ENCODE data around the gene CD63. TPM values are rescaled to one million over a fixed set of nuclear protein-coding genes. Genes with fewer than 3 reads are reported as not detected.
A peak's percentile ranks its signal among the peaks of the same experiment; 100 is the strongest.

The CD63 gene
- total RNA-seq, 1 experiment from 2014 or later: 552 TPM

DNA sequence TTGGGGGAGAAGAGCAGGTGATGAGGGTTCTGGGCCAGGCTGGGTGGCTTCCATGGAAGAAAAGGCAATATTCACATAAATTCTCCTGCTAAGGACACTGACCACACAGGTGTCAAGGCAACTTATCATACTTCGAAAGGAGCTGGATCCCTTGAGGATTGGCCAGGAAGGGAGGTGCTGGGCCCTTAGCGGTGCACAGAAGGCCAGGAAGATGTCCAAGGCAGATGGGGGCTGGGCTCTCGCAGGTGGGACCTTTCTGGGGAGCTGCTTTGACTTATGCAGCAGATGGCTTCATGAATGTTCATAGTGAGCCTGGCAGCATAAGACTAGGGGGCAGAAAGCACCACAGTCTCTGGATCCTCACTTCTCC is 3.9 kb downstream of the CD63 start:
- intact Hi-C loops (cut with micrococcal nuclease): no loop called here
- Mint-ChIP-seq H3K36me3 (ENCODE audit: insufficient read depth, unreplicated experiment) (peaks cover 42% of the 10 kb centered on the region), H3K4me1 (ENCODE audit: insufficient read depth, unreplicated experiment) (peaks cover 14% of the 10 kb centered on the region), H3K27ac (ENCODE audit: low read depth, unreplicated experiment) (no peak overlapping the region), H3K4me3 (ENCODE audit: unreplicated experiment) (peak overlapping the region; percentile 3), H3K27me3 (ENCODE audit: insufficient read depth, unreplicated experiment) (no peaks in the 10 kb centered on the region), H3K9me3 (ENCODE audit: unreplicated experiment) (no peaks in the 10 kb centered on the region)
- DNase-seq (ENCODE audit: unreplicated experiment): no peak
- TF ChIP-seq CTCF (IDR thresholded peaks at IDR 0.05; ENCODE audit: unreplicated experiment): no peak
- ChIA-PET POLR2A (interaction anchor here (0.6 to 1.3 kb wide), 3 partner anchors 9 to 1293 kb away, joined by 3 to 5 read pairs (median 3); no protein-coding TSS in a partner anchor), CTCF (interaction anchor here (0.6 to 1.8 kb wide), 6 partner anchors 8 to 1325 kb away, joined by 3 to 10 read pairs (median 4); no protein-coding TSS in a partner anchor)
- BruUV-seq (replicated peaks): no TSS peak

DNA sequence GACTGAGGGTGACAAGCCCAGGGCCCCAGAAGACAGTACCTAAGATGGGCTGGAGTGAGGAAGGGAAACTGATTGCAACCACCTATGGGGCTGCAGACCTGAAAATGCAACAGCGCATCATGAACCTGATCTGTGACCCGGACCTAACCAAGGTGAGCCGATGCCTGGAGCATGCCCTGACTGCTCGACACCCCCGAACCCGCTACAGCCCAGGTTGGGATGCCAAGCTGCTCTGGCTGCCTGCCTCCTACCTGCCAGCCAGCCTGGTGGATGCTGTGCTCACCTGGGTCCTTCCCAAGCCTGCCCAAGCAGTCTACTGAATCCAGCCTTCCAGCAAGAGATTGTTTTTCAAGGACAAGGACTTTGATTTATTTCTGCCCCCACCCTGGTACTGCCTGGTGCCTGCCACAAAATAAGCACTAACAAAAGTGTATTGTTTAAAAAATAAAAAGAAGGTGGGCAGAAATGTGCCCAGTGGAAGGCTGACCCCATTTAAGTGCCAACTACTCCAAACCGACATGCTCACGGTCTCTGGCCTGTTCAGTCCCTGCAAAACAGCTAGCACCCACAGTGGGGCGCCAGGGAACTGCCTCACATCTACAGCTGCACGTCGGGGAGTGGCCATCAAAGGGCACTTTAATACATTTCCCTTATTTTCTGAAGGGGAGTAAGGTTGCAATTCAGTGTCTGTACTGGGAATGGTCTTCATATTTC is 4.4 kb downstream of the CD63 start:
- intact Hi-C loops (cut with micrococcal nuclease): no loop called here
- H3K9me3 Mint-ChIP-seq (ENCODE audit: unreplicated experiment): no peaks in the 10 kb centered on the region
- no peaks in the 10 kb centered on the region for H3K27me3 Mint-ChIP-seq (ENCODE audit: insufficient read depth, unreplicated experiment)
- peak overlapping the region; percentile 3 for H3K4me3 Mint-ChIP-seq (ENCODE audit: unreplicated experiment)
- H3K4me1 Mint-ChIP-seq (ENCODE audit: insufficient read depth, unreplicated experiment): peaks cover 8% of the 10 kb centered on the region
- peak; percentile 56 for TF ChIP-seq CTCF (IDR thresholded peaks at IDR 0.05; ENCODE audit: unreplicated experiment)
- BruUV-seq (replicated peaks): no TSS peak
- H3K27ac Mint-ChIP-seq (ENCODE audit: low read depth, unreplicated experiment): no peak overlapping the region
- POLR2A ChIA-PET: interaction anchor here (0.6 to 1.3 kb wide), 3 partner anchors 8 to 1292 kb away, joined by 3 to 5 read pairs (median 3); no protein-coding TSS in a partner anchor
- DNase-seq (ENCODE audit: unreplicated experiment): peak; percentile 70
- CTCF ChIA-PET: interaction anchor here (0.6 to 1.8 kb wide), 5 partner anchors 8 to 668 kb away, joined by 3 to 10 read pairs (median 5); no protein-coding TSS in a partner anchor
- H3K36me3 Mint-ChIP-seq (ENCODE audit: insufficient read depth, unreplicated experiment): peaks cover 42% of the 10 kb centered on the region

DNA sequence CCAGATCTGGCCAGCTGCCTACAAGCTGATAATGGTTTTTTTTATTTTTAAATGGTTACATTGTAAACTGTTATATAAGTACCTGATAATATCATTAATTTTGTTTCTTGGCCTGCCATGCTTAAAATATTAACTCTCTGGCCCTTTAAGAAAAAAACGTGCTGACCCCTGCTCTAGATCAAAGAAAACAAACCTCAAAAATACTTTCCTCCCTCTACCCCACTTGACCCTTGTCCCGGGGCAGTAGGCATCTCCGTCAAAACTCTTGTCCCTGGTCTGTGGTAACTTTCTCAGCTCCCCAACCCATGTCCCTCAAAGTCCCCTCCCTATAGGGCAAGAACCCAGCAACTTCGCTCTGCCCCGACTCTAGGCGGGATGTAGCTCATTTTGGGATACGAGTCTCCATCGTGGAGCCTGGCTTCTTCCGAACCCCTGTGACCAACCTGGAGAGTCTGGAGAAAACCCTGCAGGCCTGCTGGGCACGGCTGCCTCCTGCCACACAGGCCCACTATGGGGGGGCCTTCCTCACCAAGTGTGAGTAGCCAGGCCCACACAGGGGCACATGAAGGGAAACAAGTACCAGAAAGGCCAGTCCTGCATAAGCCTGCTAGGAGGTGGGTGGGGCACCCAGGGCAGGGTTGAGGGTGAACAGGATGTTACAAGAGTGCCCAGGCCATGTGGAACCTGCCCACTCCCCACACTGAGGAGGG is 5.1 kb downstream of the CD63 start:
- Mint-ChIP-seq H3K27ac (ENCODE audit: low read depth, unreplicated experiment) (no peak overlapping the region), H3K27me3 (ENCODE audit: insufficient read depth, unreplicated experiment) (no peaks in the 10 kb centered on the region), H3K36me3 (ENCODE audit: insufficient read depth, unreplicated experiment) (peaks cover 42% of the 10 kb centered on the region), H3K9me3 (ENCODE audit: unreplicated experiment) (no peaks in the 10 kb centered on the region), H3K4me3 (ENCODE audit: unreplicated experiment) (no peak overlapping the region), H3K4me1 (ENCODE audit: insufficient read depth, unreplicated experiment) (peaks cover 8% of the 10 kb centered on the region)
- intact Hi-C loops (cut with micrococcal nuclease): no loop called here
- BruUV-seq (replicated peaks): no TSS peak
- no peak for TF ChIP-seq CTCF (IDR thresholded peaks at IDR 0.05; ENCODE audit: unreplicated experiment)
- ChIA-PET POLR2A (interaction anchor here (0.6 kb wide), 1 partner anchor 1023 kb away, joined by 4 read pairs; no protein-coding TSS in a partner anchor), CTCF (interaction anchor here (0.9 kb wide), 1 partner anchor 12 kb away, joined by 4 read pairs; no protein-coding TSS in a partner anchor)
- no peak for DNase-seq (ENCODE audit: unreplicated experiment)

- ChIA-PET POLR2A (interaction anchor here (0.5 to 0.6 kb wide), 2 partner anchors 1022 to 1262 kb away, joined by 4 read pairs; no protein-coding TSS in a partner anchor), CTCF (no interaction called here)
- peaks cover 42% of the 10 kb centered on the region for H3K36me3 Mint-ChIP-seq (ENCODE audit: insufficient read depth, unreplicated experiment)
These were observed 5.9 kb downstream of the CD63 start for GRCh38 chr12:55722948-55723347.

More at GRCh38 chr12:55722948-55723347, 5.9 kb downstream of the CD63 start:
- TF ChIP-seq CTCF (IDR thresholded peaks at IDR 0.05; ENCODE audit: unreplicated experiment): no peak
- Mint-ChIP-seq H3K4me1 (ENCODE audit: insufficient read depth, unreplicated experiment) (peaks cover 14% of the 10 kb centered on the region), H3K27ac (ENCODE audit: low read depth, unreplicated experiment) (no peak overlapping the region), H3K4me3 (ENCODE audit: unreplicated experiment) (no peak overlapping the region), H3K9me3 (ENCODE audit: unreplicated experiment) (no peaks in the 10 kb centered on the region), H3K27me3 (ENCODE audit: insufficient read depth, unreplicated experiment) (no peaks in the 10 kb centered on the region)
- intact Hi-C loops (cut with micrococcal nuclease): no loop called here
- no peak for DNase-seq (ENCODE audit: unreplicated experiment)
- no TSS peak for BruUV-seq (replicated peaks)

Data from MCF 10A (cell line).